ENCODE data around the gene UBA1. TPM values are rescaled to one million over a fixed set of nuclear protein-coding genes. Genes with fewer than 3 reads are reported as not detected.

The UBA1 gene
- total and polyA plus RNA-seq, 10 of the 15 experiments (the other 5 are each of a cell fraction or from before 2014, with no cell fraction given): 60.4 to 314 (median 216) TPM

- TF ChIP-seq ZBTB11 (CRISPR knock-in tag; IDR thresholded peaks at IDR 0.05): no peak
- TF ChIP-seq CHD4 (IDR thresholded peaks at IDR 0.05): no peak
- no peak for TF ChIP-seq RFX5 (IDR thresholded peaks at IDR 0.05; ENCODE audit: low read depth, low read length)
- no peak for TF ChIP-seq ZBTB33 (IDR thresholded peaks at IDR 0.05)
- no peak for TF ChIP-seq HDAC2 (IDR thresholded peaks at IDR 0.05)
- TF ChIP-seq RUNX3 (IDR thresholded peaks at IDR 0.05; ENCODE audit: low read length): peak; percentile 85
- peak; percentile 59; the same call in 1 of the 2 replicates for TF ChIP-seq ZBED1 (IDR thresholded peaks at IDR 0.05; ENCODE audit: borderline replicate concordance)
- peak; percentile 46; the same call in 1 of the 2 replicates for TF ChIP-seq CREM (IDR thresholded peaks at IDR 0.05; ENCODE audit: low read depth)
- 0 out of 2 replicates have a peak, but pooled peaks have one; percentile 28 for TF ChIP-seq SMARCA5 (IDR thresholded peaks at IDR 0.05)
- TF ChIP-seq KLF5 (IDR thresholded peaks at IDR 0.05; ENCODE audit: partially characterized antibody): no peak
- peak; percentile 98 for TF ChIP-seq POLR2A (IDR thresholded peaks at IDR 0.05; ENCODE audit: low read depth, low read length)
- TF ChIP-seq GATAD2B (conservative IDR thresholded peaks at IDR 0.05; ENCODE audit: low read depth): peak; percentile 55; the same call in 1 of the 2 replicates
- TF ChIP-seq EED (IDR thresholded peaks at IDR 0.05; ENCODE audit: low read depth): no peak
- peak; percentile 56 for TF ChIP-seq RELB (IDR thresholded peaks at IDR 0.05; ENCODE audit: low read depth)
- peak; percentile 16; the same call in 1 of the 2 replicates for TF ChIP-seq HCFC1 (IDR thresholded peaks at IDR 0.05; ENCODE audit: low read length)
- TF ChIP-seq ZNF207 (IDR thresholded peaks at IDR 0.05; ENCODE audit: borderline replicate concordance): no peak; the same call in none of the 2 replicates
- peak; percentile 87 for TF ChIP-seq PML (IDR thresholded peaks at IDR 0.05; ENCODE audit: low read length)
- no peak for TF ChIP-seq ZNF217 (IDR thresholded peaks at IDR 0.05)
- TF ChIP-seq KAT2A (conservative IDR thresholded peaks at IDR 0.05; ENCODE audit: control insufficient read depth, low read depth, low read length): no peak
- 0 out of 2 replicates have a peak, but pooled peaks have one; percentile 34 for TF ChIP-seq RB1 (IDR thresholded peaks at IDR 0.05; ENCODE audit: borderline replicate concordance)
- 0 out of 2 replicates have a peak, but pooled peaks have one; percentile 19 for TF ChIP-seq TBL1XR1 (IDR thresholded peaks at IDR 0.05; ENCODE audit: low read depth, low read length)
- peak; percentile 31; the same call in 1 of the 2 replicates for TF ChIP-seq ATF2 (IDR thresholded peaks at IDR 0.05; ENCODE audit: low read length)
These were observed at the start of gene UBA1 (continued) for GRCh38 chrX:47193475-47194193.

All from GM12878 (cell line).